Stomach (tissue), 9 donors: ENCODE measurements around the gene IL18BP. TPM values are rescaled to one million over a fixed set of nuclear protein-coding genes. Genes with fewer than 3 reads are reported as not detected.

ENCODE experiments used
- DNase-seq, 2 donors: peaks; one replicate each; pipeline versions ENCODE4 v3.0.0 to v3.0.0-alpha.2; 2013 to 2019
- H3K27ac ChIP-seq, 5 donors: fragments of 200-600 bp in 4 of 5; sonication (generic) in 4 of 5; one replicate each; pipeline ENCODE4 v1.5.1; 2013 to 2019; ENCODE audit warnings: mild to moderate bottlenecking in 1 of 5, moderate library complexity in 1 of 5
- H3K27me3 ChIP-seq, 3 donors: fragments of 200-600 bp; sonication (generic); one replicate each; pipeline ENCODE4 v1.5.1; 2017 to 2019; ENCODE audit warnings: mixed run types in 1 of 3
- H3K36me3 ChIP-seq, 4 donors: fragments of 200-600 bp; sonication (generic); 1 replicate in 3 of 4; 2 replicates in 1 of 4; pipeline ENCODE4 v1.5.1; 2016 to 2019
- H3K4me1 ChIP-seq, 4 donors: fragments of 200-600 bp; sonication (generic); one replicate each; pipeline ENCODE4 v1.5.1; 2016 to 2019
- H3K4me3 ChIP-seq, 4 donors: fragments of 200-600 bp; sonication (generic) in 3 of 4; one replicate each; pipeline ENCODE4 v1.5.1; 2016 to 2019; ENCODE audit warnings: mild to moderate bottlenecking in 1 of 4
- H3K9me3 ChIP-seq, 4 donors: fragments of 200-600 bp; sonication (generic); one replicate each; pipeline ENCODE4 v1.5.1; 2016 to 2019
- EP300 ChIP-seq: sonication (generic); formaldehyde crosslinking; IDR thresholded peaks from one replicate; pipeline ENCODE4 v1.6.1; 2017; ENCODE audit warnings: antibody characterized with exemption
- POLR2A ChIP-seq, 4 donors: fragments of 450-650 bp; IDR thresholded peaks; one replicate each; pipeline ENCODE4 v1.6.1; 2016; ENCODE audit warnings: antibody characterized with exemption in 4 of 4, control low read depth in 2 of 4, mild to moderate bottlenecking in 1 of 4, moderate library complexity in 1 of 4
- POLR2AphosphoS5 ChIP-seq, 3 donors: sonication (generic); formaldehyde crosslinking; IDR thresholded peaks; one replicate each; pipeline ENCODE4 v1.6.1; 2016; ENCODE audit warnings: antibody characterized with exemption in 3 of 3
- WGBS, 5 donors: extraction: QIAGEN DNeasy Blood & Tissue Kit in 3 of 5; methylation state at CpG; one replicate each; pipeline versions ENCODE4 v1.1.5 to v1.1.7; 2013 to 2018; 5-methylcytosine and 5-hydroxymethylcytosine counted together
- intact Hi-C: fragments of 100-400 bp; cut with DNase I; formaldehyde crosslinking; loops from one replicate; pipeline ENCODE4 v1.15.1; 2023; ENCODE audit warnings: low total_unique reads
- polyA plus RNA-seq, 3 donors: library from polyadenylated mRNA; stranded (reverse); fragments of 200-250 nt; gene quantifications; one replicate each; pipeline ENCODE4 v1.2.3, GENCODE V29; 2013
- total RNA-seq, 5 donors: library from RNA; depleted of rRNA; stranded (reverse); fragments of >200 nt; gene quantifications; one replicate each; pipeline versions ENCODE4 v1.1.0 to v1.2.3, GENCODE V29; 2014 to 2016
- TF ChIP-seq, protein P1 (sequence below), 7 experiments: fragments of 450-650 bp in 4 of 7; fragments of 200-600 bp in 3 of 7; sonication (generic) in 3 of 7; IDR thresholded peaks; one replicate each; pipeline ENCODE4 v1.5.1; 2016 to 2019; ENCODE audit warnings: antibody characterized with exemption in 7 of 7, control low read depth in 2 of 7, mild to moderate bottlenecking in 1 of 7
- donor health status: healthy with polysubstance abuse.
- donor health status: Bipolar disorder and iron deficiency.
- donor health status: healthy.

IL18BP gene
- total and polyA plus RNA-seq, 8 donors = 2.0 to 14.8 (median 5.7) TPM

DNA sequence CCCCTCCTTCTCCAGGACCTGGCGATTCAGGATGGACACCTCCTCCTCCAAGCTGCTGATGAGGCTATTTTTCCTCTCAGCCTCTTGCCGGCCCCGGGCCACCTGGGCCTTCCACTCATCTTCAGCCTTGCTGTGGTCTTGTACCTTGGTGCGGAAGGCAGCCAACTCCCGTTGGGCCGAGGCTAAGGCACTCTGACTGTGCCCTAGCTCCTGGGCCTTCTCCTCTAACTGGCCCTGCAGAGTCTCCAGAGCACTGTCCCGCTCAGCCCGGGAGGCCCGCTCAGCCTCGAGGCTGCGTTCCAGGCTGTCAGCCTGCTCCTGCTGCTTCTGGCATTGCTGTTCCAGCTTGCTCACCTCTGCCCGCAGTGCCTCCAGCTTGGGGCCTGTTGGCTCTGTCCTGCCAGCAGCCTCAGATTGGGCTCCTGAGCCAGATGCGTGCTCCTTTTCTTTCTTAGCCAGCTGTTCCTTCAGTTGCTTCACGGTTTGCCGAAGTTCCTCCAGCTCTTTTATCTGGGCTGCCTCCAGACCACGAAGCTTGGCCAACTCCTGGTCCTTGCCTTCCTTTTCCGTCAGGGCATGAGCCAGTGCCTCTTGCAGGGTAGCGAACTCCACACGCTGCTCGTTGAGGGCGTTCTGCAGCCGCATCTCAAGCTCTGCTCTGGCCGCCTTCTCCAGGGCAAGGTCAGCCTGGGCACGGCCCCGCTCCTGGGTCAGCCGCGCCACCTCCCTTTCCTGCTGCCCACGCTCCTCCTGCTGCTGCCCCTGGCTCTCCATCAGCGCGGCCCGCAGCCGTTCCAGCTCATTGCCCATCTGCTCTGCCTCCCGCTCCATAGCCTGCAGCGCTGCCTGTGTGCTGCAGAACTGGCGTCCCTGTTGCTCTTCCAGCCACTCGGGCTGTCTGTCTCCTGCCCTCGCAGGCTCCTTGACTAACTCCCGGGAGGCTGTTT lies 15.3 kb downstream of the IL18BP start:
- Histone ChIP-seq H3K27me3 (no peaks in the 10 kb centered on the region), H3K4me3 (no peak overlapping the region), H3K4me1 (peaks cover 32 to 58% (median 45%) of the 10 kb centered on the region in 4 donors), H3K27ac (peak overlapping the region in 4 of 5 donors; percentile 30 to 72 (median 64)), H3K9me3 (no peaks in the 10 kb centered on the region), H3K36me3 (peaks cover 100% of the 10 kb centered on the region in 4 donors)
- TF ChIP-seq, protein P1, sequence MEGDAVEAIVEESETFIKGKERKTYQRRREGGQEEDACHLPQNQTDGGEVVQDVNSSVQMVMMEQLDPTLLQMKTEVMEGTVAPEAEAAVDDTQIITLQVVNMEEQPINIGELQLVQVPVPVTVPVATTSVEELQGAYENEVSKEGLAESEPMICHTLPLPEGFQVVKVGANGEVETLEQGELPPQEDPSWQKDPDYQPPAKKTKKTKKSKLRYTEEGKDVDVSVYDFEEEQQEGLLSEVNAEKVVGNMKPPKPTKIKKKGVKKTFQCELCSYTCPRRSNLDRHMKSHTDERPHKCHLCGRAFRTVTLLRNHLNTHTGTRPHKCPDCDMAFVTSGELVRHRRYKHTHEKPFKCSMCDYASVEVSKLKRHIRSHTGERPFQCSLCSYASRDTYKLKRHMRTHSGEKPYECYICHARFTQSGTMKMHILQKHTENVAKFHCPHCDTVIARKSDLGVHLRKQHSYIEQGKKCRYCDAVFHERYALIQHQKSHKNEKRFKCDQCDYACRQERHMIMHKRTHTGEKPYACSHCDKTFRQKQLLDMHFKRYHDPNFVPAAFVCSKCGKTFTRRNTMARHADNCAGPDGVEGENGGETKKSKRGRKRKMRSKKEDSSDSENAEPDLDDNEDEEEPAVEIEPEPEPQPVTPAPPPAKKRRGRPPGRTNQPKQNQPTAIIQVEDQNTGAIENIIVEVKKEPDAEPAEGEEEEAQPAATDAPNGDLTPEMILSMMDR (IDR thresholded peaks at IDR 0.05) = no peak
- no peak for TF ChIP-seq EP300
- 66 to 81% (median 76%) methylated on average over 34 to 38 of the region's 38 CpGs for WGBS, 5 donors
- intact Hi-C loops = no loop called here
- no peak for DNase-seq

DNA sequence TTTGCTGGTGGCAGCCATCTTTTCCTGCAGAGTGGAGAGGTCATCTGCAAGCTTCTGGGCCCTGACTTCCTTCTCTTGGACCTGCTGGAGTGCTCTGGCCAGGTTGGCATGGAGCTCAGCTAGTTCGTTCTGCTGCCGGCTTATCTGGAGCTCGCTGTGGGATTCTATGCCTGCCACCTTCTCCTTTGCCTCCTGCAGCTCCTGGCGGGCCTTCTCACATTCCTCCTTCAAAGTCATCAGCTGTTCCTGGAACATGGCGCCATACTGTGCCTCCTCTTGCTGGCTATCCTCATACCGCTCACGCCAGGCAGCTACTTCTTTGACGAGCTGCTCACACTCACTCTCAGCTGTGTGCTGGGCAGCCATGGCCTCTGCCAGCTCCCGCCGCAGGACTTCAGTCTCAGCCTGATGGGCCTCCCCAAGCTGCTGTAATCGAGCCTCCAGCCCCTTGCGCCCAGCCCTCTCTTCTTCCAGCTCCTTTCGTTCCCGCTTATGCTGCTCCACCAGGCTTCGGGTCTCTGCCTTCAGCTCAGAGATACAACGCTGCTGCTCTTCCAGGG lies 16.1 kb downstream of the IL18BP start:
- DNase-seq = no peak
- H3K27me3 ChIP-seq = no peaks in the 10 kb centered on the region
- no peaks in the 10 kb centered on the region for H3K9me3 ChIP-seq
- peaks cover 32 to 58% (median 45%) of the 10 kb centered on the region in 4 donors for H3K4me1 ChIP-seq
- H3K27ac ChIP-seq = peak overlapping the region in 2 of 5 donors; percentile 14 to 67
- WGBS, 5 donors = 74 to 87% (median 81%) methylated on average over 16 of the region's 16 CpGs
- peaks cover 100% of the 10 kb centered on the region in 4 donors for H3K36me3 ChIP-seq
- TF ChIP-seq, protein P1 (IDR thresholded peaks at IDR 0.05) = no peak
- TF ChIP-seq POLR2A (IDR thresholded peaks at IDR 0.05) = no peak
- no peak for TF ChIP-seq EP300
- no peak for TF ChIP-seq POLR2AphosphoS5 (IDR thresholded peaks at IDR 0.05)
- no peak overlapping the region for H3K4me3 ChIP-seq
- intact Hi-C loops = no loop called here

DNA sequence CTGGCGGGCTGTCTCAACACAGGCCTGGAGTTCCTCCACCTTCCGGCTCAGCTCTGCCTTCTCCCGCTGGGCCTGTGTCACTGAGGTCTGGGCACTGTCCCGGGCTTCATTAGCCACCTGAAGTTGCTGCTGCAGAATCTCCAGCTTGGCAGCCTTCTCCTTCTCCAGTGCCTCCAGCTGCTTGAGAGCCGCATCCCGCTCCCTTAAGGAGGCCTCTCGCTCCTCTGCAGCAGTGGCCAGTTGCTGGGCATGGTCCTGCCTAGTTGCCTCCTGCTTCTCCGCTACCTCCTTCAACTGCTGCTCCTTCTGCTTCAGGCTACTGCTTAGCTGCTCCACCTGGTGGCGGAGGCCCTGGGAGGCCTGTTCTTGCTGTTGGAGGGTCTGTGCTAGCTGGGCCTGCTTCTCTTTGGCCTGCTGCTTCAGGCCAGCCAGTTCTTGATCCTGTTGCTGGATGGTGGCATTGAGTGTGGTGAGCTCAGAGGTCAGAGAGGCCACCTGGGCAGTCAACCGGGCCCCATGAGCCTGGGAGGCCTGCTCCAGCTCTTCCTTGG lies 16.9 kb downstream of the IL18BP start:
- 88 to 93% (median 90%) methylated on average over 10 of the region's 10 CpGs for whole genome bisulfite sequencing, 5 donors
- Histone ChIP-seq H3K4me3 (no peak overlapping the region), H3K4me1 (peaks cover 32 to 53% (median 42%) of the 10 kb centered on the region in 4 donors), H3K9me3 (no peaks in the 10 kb centered on the region), H3K27ac (peak overlapping the region in 2 of 5 donors; percentile 14 to 16), H3K36me3 (peaks cover 100% of the 10 kb centered on the region in 4 donors), H3K27me3 (no peaks in the 10 kb centered on the region)
- intact Hi-C loops = no loop called here
- peak in 1 of 2 donors; percentile 60 for DNase-seq
- no peak for TF ChIP-seq POLR2AphosphoS5 (IDR thresholded peaks at IDR 0.05)
- TF ChIP-seq, protein P1 (IDR thresholded peaks at IDR 0.05) = peak in 1 of 7 experiments; percentile 8
- TF ChIP-seq POLR2A (IDR thresholded peaks at IDR 0.05) = no peak

DNA sequence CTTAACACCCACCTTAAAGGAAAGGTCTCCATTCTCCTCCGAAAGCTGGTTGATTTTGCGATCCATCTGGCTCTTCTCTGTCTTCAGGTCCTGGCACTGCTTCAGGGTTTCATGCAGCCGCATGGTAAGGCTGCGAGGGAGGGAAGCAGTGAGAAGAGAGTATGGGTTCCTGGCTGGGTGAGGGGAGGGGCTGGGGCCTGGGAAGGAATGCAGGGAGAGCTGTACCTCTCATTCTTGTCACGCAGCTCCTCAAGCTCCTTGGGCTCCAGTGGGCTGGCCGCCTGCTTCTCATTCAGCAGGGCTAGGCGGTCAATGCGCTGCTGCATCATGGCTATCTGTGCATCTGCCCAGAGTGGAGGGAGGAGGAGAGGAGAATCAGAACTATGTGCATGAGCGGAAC lies 19.5 kb downstream of the IL18BP start:
- Histone ChIP-seq H3K4me1 (peaks cover 15 to 29% (median 24%) of the 10 kb centered on the region in 4 donors), H3K4me3 (no peak overlapping the region), H3K27me3 (no peaks in the 10 kb centered on the region), H3K27ac (no peak overlapping the region), H3K9me3 (no peaks in the 10 kb centered on the region), H3K36me3 (peaks cover 100% of the 10 kb centered on the region in 4 donors)
- intact Hi-C loops = no loop called here
- WGBS, 5 donors = 85 to 95% (median 93%) methylated on average over 9 of the region's 9 CpGs
- TF ChIP-seq POLR2AphosphoS5 (IDR thresholded peaks at IDR 0.05) (no peak), EP300 (no peak), POLR2A (IDR thresholded peaks at IDR 0.05) (no peak)
- TF ChIP-seq, protein P1 (IDR thresholded peaks at IDR 0.05) = no peak
- DNase-seq = no peak
